IMR-90 (cell line): Measurements from ENCODE around the gene OSBPL1A. TPM values are rescaled to one million over a fixed set of nuclear protein-coding genes. Genes with fewer than 3 reads are reported as not detected.

Experiments used
- ATAC-seq: fragments of 200-7000 bp; cut with Tn5 transposase; 2 replicates; pipeline ENCODE4 v1.9.1; 2020; ENCODE audit warnings: low read depth, mild to moderate bottlenecking, moderate library complexity
- BruUV-seq: library from RNA; stranded (reverse); fragments of 400-500 nt; replicated peaks from 2 replicates; lab custom pipeline; 2021; lab: Mats Ljungman, UMichigan
- CTCF ChIA-PET: fragments of 300-600 bp; formaldehyde crosslinking; extraction: SDS; loops from one replicate; lab custom pipeline; 2021; ENCODE audit warnings: antibody characterized with exemption; lab: Yijun Ruan, JAX
- POLR2A ChIA-PET: fragments of 300-600 bp; sonication (Branson Sonifier 250); formaldehyde crosslinking; loops from one replicate; lab custom pipeline; 2022; ENCODE audit warnings: antibody characterized with exemption; ENCODE audit not compliant: unreplicated experiment; lab: Charles Lee
- DNase-seq: peaks from one replicate; pipeline ENCODE4 v3.0.0; 2013
- H2AFZ ChIP-seq: replicated peaks from 2 replicates; pipeline ENCODE3; 2013; ENCODE audit warnings: low read length, mild to moderate bottlenecking; ENCODE audit not compliant: poor library complexity
- H2AK5ac ChIP-seq: 2 replicates; pipeline ENCODE4 v1.6.1; 2013; ENCODE audit warnings: low read depth, low read length, inconsistent platforms
- H2AK9ac ChIP-seq: replicated peaks from 2 replicates; pipeline ENCODE3; 2013; ENCODE audit warnings: mild to moderate bottlenecking, low read depth, low read length, moderate library complexity; ENCODE audit not compliant: poor library complexity
- H2BK120ac ChIP-seq: 2 replicates; pipeline ENCODE4 v1.6.1; 2013; ENCODE audit warnings: low read depth, low read length, inconsistent platforms
- H2BK15ac ChIP-seq: 3 replicates; pipeline ENCODE4 v1.6.1; 2013; ENCODE audit warnings: low read depth, low read length, inconsistent platforms
- H2BK20ac ChIP-seq: 2 replicates; pipeline ENCODE4 v1.6.1; 2013; ENCODE audit warnings: low read depth, mild to moderate bottlenecking, inconsistent platforms, low read length, moderate library complexity
- H2BK5ac ChIP-seq: 2 replicates; pipeline ENCODE4 v1.6.1; 2013; ENCODE audit warnings: mild to moderate bottlenecking, low read depth, low read length, inconsistent platforms; ENCODE audit not compliant: poor library complexity, severe bottlenecking
- H3K14ac ChIP-seq: replicated peaks from 2 replicates; pipeline ENCODE4 v1.6.1; 2013; ENCODE audit warnings: low read depth, low read length, inconsistent platforms
- H3K18ac ChIP-seq: 2 replicates; pipeline ENCODE4 v1.6.1; 2013; ENCODE audit warnings: low read depth, low read length, control low read depth
- H3K23ac ChIP-seq: 2 replicates; pipeline ENCODE4 v1.6.1; 2013; ENCODE audit warnings: low read depth, low read length, inconsistent platforms
- H3K27ac ChIP-seq: 2 replicates; pipeline ENCODE4 v1.5.1; 2013; ENCODE audit warnings: mild to moderate bottlenecking, control low read depth, low read length; ENCODE audit not compliant: insufficient read depth
- H3K27me3 ChIP-seq: 2 replicates; pipeline ENCODE4 v1.6.1; 2013; ENCODE audit warnings: low read length; ENCODE audit not compliant: control insufficient read depth, insufficient read depth
- H3K36me3 ChIP-seq: 2 replicates; pipeline ENCODE4 v1.6.1; 2013; ENCODE audit warnings: low read length, mixed read lengths; ENCODE audit not compliant: control insufficient read depth, insufficient read depth
- H3K4ac ChIP-seq: 2 replicates; pipeline ENCODE4 v1.6.1; 2013; ENCODE audit warnings: low read depth, low read length, inconsistent platforms
- H3K4me1 ChIP-seq: 2 replicates; pipeline ENCODE4 v1.6.1; 2013; ENCODE audit warnings: low read length, mixed read lengths; ENCODE audit not compliant: control insufficient read depth, insufficient read depth
- H3K4me2 ChIP-seq: 2 replicates; pipeline ENCODE4 v1.6.1; 2013; ENCODE audit warnings: low read depth, mild to moderate bottlenecking, control low read depth, low read length, moderate library complexity
- H3K4me3 ChIP-seq: 2 replicates; pipeline ENCODE4 v1.5.1; 2013; ENCODE audit warnings: low read depth, mild to moderate bottlenecking, control low read depth, low read length, moderate library complexity; ENCODE audit not compliant: insufficient read depth
- H3K56ac ChIP-seq: 2 replicates; pipeline ENCODE4 v1.6.1; 2013; ENCODE audit warnings: low read length, inconsistent platforms; ENCODE audit not compliant: insufficient read depth; ENCODE audit errors: extremely low read depth
- H3K79me1 ChIP-seq, 2 experiments: 2 replicates each; pipeline ENCODE4 v1.6.1; 2013; ENCODE audit warnings: low read length in 2 of 2, inconsistent platforms in 1 of 2, low read depth in 1 of 2
- H3K9ac ChIP-seq: 2 replicates; pipeline ENCODE4 v1.6.1; 2013; ENCODE audit warnings: low read depth, low read length, control low read depth
- H3K9me1 ChIP-seq: 2 replicates; pipeline ENCODE4 v1.6.1; 2013; ENCODE audit warnings: low read length, inconsistent platforms; ENCODE audit not compliant: insufficient read depth
- H3K9me3 ChIP-seq: 2 replicates; pipeline ENCODE4 v1.6.1; 2013; ENCODE audit warnings: low read length; ENCODE audit not compliant: control insufficient read depth, insufficient read depth
- H4K20me1 ChIP-seq: 2 replicates; pipeline ENCODE4 v1.6.1; 2013; ENCODE audit warnings: low read length, inconsistent platforms; ENCODE audit not compliant: insufficient read depth
- H4K5ac ChIP-seq: 2 replicates; pipeline ENCODE4 v1.6.1; 2013; ENCODE audit warnings: mild to moderate bottlenecking, low read depth, low read length, control low read depth
- H4K8ac ChIP-seq, 2 experiments: 2 replicates each; pipeline ENCODE4 v1.6.1; 2013; ENCODE audit warnings: low read depth in 2 of 2, low read length in 2 of 2, control low read depth in 1 of 2, inconsistent platforms in 1 of 2
- H4K91ac ChIP-seq: 2 replicates; pipeline ENCODE4 v1.6.1; 2013; ENCODE audit warnings: low read depth, low read length, inconsistent platforms; ENCODE audit not compliant: insufficient read depth
- CEBPB ChIP-seq: IDR thresholded peaks from 2 replicates; pipeline ENCODE4 v1.6.1; 2012; ENCODE audit warnings: low read depth, low read length, improper control_type of control experiment
- CTCF ChIP-seq: conservative IDR thresholded peaks from 2 replicates; pipeline ENCODE4 v1.5.1; 2012; ENCODE audit warnings: mild to moderate bottlenecking, low read depth, low read length, improper control_type of control experiment
- MXI1 ChIP-seq: IDR thresholded peaks from 2 replicates; pipeline ENCODE4 v1.6.1; 2012; ENCODE audit warnings: low read depth, mild to moderate bottlenecking, low read length, moderate library complexity, borderline replicate concordance
- POLR2A ChIP-seq: IDR thresholded peaks from 2 replicates; pipeline ENCODE4 v1.6.1; 2012; ENCODE audit warnings: mild to moderate bottlenecking, low read depth, low read length
- RAD21 ChIP-seq: IDR thresholded peaks from 2 replicates; pipeline ENCODE4 v1.6.1; 2012; ENCODE audit warnings: low read length, improper control_type of control experiment
- RCOR1 ChIP-seq: IDR thresholded peaks from 2 replicates; pipeline ENCODE4 v1.6.1; 2012; ENCODE audit warnings: mild to moderate bottlenecking, low read length, improper control_type of control experiment; ENCODE audit not compliant: insufficient replicate concordance
- SMC3 ChIP-seq: fragments of 150-350 bp; IDR thresholded peaks from 2 replicates; pipeline ENCODE4 v1.6.1; 2016; ENCODE audit warnings: low read depth, mild to moderate bottlenecking, antibody characterized with exemption, low read length, moderate library complexity
- WGBS, 2 experiments: methylation state at CpG; one replicate each; pipeline versions ENCODE4 v1.1.5 to v1.1.7; 2013; ENCODE audit warnings: missing lambda C conversion rate in 2 of 2; ENCODE audit not compliant: insufficient read length in 1 of 2; ENCODE audit errors: extremely low coverage in 2 of 2; 5-methylcytosine and 5-hydroxymethylcytosine counted together
- dilution Hi-C: fragments of 300-500 bp; cut with HindIII; formaldehyde crosslinking; loops from one replicate; pipeline ENCODE4 v1.14.3; 2018; ENCODE audit warnings: low sequenced_read_pairs; ENCODE audit not compliant: unreplicated experiment
- in situ Hi-C: fragments of 300-500 bp; cut with MboI; formaldehyde crosslinking; loops from 3 replicates; pipeline ENCODE4 v1.14.3; 2019; ENCODE audit warnings: low sequenced_read_pairs, inconsistent platforms, mixed read lengths
- intact Hi-C: fragments of 100-400 bp; cut with micrococcal nuclease; formaldehyde crosslinking; loops from 2 replicates; pipeline ENCODE4 v1.10.0; 2022
- polyA plus RNA-seq, 3 experiments: library from polyadenylated mRNA; depleted of rRNA; stranded (reverse); fragments of >200 nt; gene quantifications; 2 replicates each; pipeline ENCODE4 v1.2.3, GENCODE V29; 2012; ENCODE audit warnings: low replicate concordance in 1 of 3
- total RNA-seq: library from RNA; depleted of rRNA; stranded (reverse); fragments of >200 nt; gene quantifications from 2 replicates; pipeline ENCODE4 v1.2.3, GENCODE V29; 2012

OSBPL1A gene
- total and polyA plus RNA-seq, 2 of the 4 experiments (the other 2 are of a cell fraction), result 29.4 to 70.4 TPM

GRCh38 chr18:24354278-24354677 lies 43.3 kb downstream of the OSBPL1A start:
- Histone ChIP-seq H4K91ac (no peak overlapping the region), H2AFZ (no peak overlapping the region), H2AK5ac (no peak overlapping the region), H3K56ac (no peak overlapping the region), H2BK120ac (no peak overlapping the region), H3K4me1 (no peaks in the 10 kb centered on the region), H4K5ac (no peak overlapping the region), H3K27ac (no peak overlapping the region), H3K36me3 (no peaks in the 10 kb centered on the region), H2BK20ac (no peak overlapping the region), H3K9me3 (no peaks in the 10 kb centered on the region), H3K79me1 (no peaks in the 10 kb centered on the region), H3K23ac (no peak overlapping the region), H3K27me3 (no peaks in the 10 kb centered on the region), H3K9ac (no peak overlapping the region), H4K20me1 (no peaks in the 10 kb centered on the region), H3K4me2 (no peak overlapping the region), H3K14ac (no peak overlapping the region), H2BK15ac (no peak overlapping the region), H2AK9ac (no peak overlapping the region), H3K4ac (no peak overlapping the region), H4K8ac (no peak overlapping the region), H2BK5ac (no peak overlapping the region), H3K18ac (no peak overlapping the region), H3K4me3 (no peak overlapping the region), H3K9me1 (no peaks in the 10 kb centered on the region)
- intact Hi-C loops, result no loop called here
- in situ Hi-C loops, result no loop called here
- CTCF ChIA-PET, result no interaction called here
- DNase-seq, result no peak
- dilution Hi-C loops, result no loop called here
- no TSS peak for BruUV-seq
- no CpG with 5 or more reads among the region's 6 CpGs for WGBS, 2 experiments
- no peak for TF ChIP-seq SMC3
- TF ChIP-seq RAD21, result no peak
- no peak for TF ChIP-seq POLR2A
- no peak for TF ChIP-seq MXI1
- no peak for TF ChIP-seq RCOR1
- no peak for TF ChIP-seq CTCF
- no peak for TF ChIP-seq CEBPB
- no peak for ATAC-seq
- POLR2A ChIA-PET, result no interaction called here
